HL-60 (cell line): ENCODE measurements around the gene GRAMD1A.
A peak's percentile ranks its signal among the peaks of the same experiment; 100 is the strongest.

Experiments
- DNase-seq, 2 experiments: peaks; one replicate each; pipeline ENCODE4 v3.0.0-alpha.2; 2010 to 2020; ENCODE audit warnings: low read depth in 1 of 2, low spot score in 1 of 2
- H3K27ac ChIP-seq: fragments of 250-450 bp; sonication (Bioruptor Pico); replicated peaks from 2 replicates; pipeline ENCODE4 v1.5.1; 2020; ENCODE audit warnings: mild to moderate bottlenecking, moderate library complexity
- H3K27me3 ChIP-seq: fragments of 250-450 bp; sonication (Bioruptor Pico); 2 replicates; pipeline ENCODE4 v1.5.1; 2021; ENCODE audit warnings: mild to moderate bottlenecking, moderate library complexity; ENCODE audit not compliant: insufficient read depth, poor library complexity, severe bottlenecking
- H3K4me3 ChIP-seq: replicated peaks from 2 replicates; pipeline ENCODE4 v1.5.1; 2011; ENCODE audit warnings: mild to moderate bottlenecking, control low read depth, low read length; ENCODE audit not compliant: insufficient read depth
- GABPA ChIP-seq: IDR thresholded peaks from 2 replicates; pipeline ENCODE4 v1.6.1; 2012; ENCODE audit warnings: low read depth
- POLR2AphosphoS5 ChIP-seq: IDR thresholded peaks from 2 replicates; pipeline ENCODE4 v1.6.1; 2012; ENCODE audit warnings: low read depth
- SPI1 ChIP-seq: IDR thresholded peaks from 2 replicates; pipeline ENCODE4 v1.6.1; 2012; ENCODE audit warnings: low read depth, mild to moderate bottlenecking, borderline replicate concordance
- TF ChIP-seq, protein P1 (sequence below): IDR thresholded peaks from one replicate; pipeline ENCODE4 v1.5.1; 2011; ENCODE audit warnings: low read length, control low read depth, inconsistent platforms; ENCODE audit not compliant: insufficient read depth
- TF ChIP-seq, protein P2 (sequence below): IDR thresholded peaks from 2 replicates; pipeline ENCODE4 v1.6.1; 2012; ENCODE audit warnings: low read depth; ENCODE audit not compliant: insufficient replicate concordance

Gene GRAMD1A

DNA sequence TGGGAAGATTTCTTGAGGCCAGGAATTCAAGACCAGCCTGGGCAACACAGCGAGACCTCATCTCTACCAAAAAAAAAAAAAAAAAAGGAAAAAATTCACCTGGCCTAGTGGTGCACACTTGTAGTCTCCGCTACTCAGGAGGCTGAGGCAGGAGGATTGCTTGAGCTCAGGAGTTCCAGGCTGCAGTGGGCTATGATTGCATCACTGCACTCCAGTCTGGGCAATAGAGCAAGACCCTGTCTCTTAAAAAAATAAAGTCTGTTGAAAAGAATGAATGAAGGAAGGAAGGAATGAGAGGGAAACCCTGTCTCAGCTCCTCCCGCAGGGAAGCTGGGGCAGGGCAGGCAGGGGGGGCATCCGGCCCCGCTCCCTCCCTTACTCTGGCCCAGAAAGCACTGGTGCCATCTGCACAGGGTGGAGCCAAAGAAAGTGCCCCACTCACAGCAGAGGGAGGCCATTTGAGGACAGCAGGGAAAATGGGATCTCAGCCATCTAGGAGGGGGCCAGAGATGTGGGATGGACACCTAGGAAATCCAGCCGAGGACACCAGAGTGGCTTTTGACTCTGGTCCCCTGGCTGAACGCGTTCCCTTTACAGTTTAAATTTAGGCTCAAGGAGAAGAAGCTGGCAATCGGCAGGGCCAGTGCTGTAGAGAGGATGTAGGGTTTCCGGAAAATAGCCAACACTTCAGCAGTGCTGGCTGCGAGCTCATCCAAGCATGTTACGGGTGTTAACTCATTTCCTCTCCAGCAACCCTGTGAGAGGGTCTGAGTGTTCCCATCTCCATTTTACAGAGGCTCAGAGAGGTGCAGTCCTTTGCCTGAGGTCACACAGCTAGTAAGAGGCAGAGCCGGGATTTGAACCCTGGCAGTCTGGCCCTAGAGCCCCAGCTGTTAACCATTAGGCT lies 37.8 kb downstream of the GRAMD1A start:
- H3K27me3 ChIP-seq = peaks cover 22% of the 10 kb centered on the region
- TF ChIP-seq GABPA (no peak), POLR2AphosphoS5 (no peak), SPI1 (no peak)
- TF ChIP-seq, protein P1, sequence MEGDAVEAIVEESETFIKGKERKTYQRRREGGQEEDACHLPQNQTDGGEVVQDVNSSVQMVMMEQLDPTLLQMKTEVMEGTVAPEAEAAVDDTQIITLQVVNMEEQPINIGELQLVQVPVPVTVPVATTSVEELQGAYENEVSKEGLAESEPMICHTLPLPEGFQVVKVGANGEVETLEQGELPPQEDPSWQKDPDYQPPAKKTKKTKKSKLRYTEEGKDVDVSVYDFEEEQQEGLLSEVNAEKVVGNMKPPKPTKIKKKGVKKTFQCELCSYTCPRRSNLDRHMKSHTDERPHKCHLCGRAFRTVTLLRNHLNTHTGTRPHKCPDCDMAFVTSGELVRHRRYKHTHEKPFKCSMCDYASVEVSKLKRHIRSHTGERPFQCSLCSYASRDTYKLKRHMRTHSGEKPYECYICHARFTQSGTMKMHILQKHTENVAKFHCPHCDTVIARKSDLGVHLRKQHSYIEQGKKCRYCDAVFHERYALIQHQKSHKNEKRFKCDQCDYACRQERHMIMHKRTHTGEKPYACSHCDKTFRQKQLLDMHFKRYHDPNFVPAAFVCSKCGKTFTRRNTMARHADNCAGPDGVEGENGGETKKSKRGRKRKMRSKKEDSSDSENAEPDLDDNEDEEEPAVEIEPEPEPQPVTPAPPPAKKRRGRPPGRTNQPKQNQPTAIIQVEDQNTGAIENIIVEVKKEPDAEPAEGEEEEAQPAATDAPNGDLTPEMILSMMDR = no peak
- TF ChIP-seq, protein P2, sequence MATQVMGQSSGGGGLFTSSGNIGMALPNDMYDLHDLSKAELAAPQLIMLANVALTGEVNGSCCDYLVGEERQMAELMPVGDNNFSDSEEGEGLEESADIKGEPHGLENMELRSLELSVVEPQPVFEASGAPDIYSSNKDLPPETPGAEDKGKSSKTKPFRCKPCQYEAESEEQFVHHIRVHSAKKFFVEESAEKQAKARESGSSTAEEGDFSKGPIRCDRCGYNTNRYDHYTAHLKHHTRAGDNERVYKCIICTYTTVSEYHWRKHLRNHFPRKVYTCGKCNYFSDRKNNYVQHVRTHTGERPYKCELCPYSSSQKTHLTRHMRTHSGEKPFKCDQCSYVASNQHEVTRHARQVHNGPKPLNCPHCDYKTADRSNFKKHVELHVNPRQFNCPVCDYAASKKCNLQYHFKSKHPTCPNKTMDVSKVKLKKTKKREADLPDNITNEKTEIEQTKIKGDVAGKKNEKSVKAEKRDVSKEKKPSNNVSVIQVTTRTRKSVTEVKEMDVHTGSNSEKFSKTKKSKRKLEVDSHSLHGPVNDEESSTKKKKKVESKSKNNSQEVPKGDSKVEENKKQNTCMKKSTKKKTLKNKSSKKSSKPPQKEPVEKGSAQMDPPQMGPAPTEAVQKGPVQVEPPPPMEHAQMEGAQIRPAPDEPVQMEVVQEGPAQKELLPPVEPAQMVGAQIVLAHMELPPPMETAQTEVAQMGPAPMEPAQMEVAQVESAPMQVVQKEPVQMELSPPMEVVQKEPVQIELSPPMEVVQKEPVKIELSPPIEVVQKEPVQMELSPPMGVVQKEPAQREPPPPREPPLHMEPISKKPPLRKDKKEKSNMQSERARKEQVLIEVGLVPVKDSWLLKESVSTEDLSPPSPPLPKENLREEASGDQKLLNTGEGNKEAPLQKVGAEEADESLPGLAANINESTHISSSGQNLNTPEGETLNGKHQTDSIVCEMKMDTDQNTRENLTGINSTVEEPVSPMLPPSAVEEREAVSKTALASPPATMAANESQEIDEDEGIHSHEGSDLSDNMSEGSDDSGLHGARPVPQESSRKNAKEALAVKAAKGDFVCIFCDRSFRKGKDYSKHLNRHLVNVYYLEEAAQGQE = no peak
- DNase-seq = no peak
- H3K4me3 ChIP-seq = no peak overlapping the region
- no peak overlapping the region for H3K27ac ChIP-seq

DNA sequence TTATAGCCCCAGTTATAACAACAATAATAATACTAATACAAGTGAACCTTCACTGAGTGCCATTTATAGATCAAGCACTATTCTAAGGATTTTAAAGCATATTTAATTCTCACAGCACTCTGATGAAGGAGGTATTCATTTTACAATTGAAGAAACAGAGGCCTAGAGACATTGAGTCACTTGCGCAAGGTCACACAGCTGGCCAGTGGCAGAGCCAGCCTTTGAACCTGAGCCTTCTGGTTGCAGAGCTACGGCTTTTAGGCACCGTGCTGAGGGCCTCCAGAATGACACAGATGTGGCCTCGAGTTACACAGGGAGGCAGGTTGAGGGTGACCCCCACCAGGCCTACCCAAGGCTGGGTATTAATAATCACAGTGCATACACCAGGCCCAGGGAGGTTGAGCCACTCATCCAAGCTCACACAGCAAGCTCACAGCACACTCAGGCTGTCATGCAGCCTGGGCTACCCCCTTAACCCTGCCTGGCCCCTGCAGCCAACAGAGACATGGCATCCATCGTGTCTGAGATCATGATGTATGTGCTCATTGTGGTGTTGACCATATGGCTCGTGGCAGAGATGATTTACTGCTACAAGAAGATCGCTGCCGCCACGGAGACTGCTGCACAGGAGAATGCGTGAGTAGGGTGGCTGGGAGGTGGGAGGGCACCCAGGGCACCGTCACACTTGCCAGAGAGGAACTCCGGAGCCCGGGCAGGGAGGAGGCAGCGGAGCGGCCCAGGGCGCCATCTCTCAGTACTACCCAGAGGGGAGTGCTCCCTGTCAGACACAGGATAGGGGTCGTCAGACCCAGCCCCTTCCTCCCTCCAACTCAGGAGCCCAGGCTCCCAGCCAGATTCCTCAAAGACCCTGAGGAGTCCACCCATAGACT lies 38.7 kb downstream of the GRAMD1A start:
- Histone ChIP-seq H3K27me3 (peaks cover 22% of the 10 kb centered on the region), H3K4me3 (no peak overlapping the region), H3K27ac (no peak overlapping the region)
- TF ChIP-seq, protein P2 = no peak
- TF ChIP-seq GABPA (no peak), POLR2AphosphoS5 (no peak), SPI1 (peak; percentile 29; the same call in 1 of the 2 replicates)
- TF ChIP-seq, protein P1 = no peak
- DNase-seq = peak in 1 of 2 experiments; percentile 35

DNA sequence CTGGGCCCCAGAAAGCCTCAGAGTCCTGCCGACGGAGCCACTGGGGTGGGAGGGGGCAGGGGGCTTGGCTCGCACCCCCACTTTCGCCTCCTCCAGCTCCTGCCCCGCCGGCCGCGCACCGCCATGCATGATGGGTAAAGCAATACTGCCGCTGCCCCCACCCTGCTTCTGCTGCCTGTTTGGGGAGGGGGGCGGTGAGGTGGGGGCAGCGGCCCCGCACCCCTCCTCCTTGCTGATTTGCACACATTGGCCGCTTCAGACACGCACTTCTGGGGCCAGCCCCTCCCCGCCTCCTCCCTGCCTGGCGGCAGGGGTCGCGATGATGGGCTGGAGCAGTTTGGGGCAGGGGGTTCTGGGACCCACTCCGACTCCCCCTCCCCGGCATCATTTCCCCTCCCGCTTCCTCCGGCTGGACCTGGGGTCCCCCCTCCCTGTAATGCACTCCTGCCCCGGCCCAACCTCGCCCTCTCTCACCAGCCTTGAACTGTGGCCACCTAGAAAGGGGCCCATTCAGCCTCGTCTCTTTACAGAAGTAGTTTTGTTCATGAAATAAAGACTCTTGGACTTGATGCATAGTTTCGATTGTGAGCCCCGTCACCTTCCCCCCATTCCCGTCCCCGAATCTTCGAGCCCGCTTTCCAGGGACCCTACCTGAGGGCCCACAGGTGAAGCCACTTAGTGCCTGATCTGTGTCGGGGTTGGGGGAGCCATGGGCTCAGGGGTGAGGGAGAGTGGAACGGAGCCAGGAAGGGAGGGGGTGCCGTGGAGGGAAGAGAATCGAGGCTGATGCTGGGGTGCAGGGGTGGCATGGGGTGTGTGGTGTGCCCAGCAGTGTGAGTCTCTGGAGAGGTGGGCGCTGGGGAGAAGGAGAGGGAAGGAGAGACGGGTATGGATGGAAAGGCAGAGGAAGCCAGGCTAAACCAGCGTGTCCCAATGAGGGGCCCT lies 40.0 kb downstream of the GRAMD1A start:
- Histone ChIP-seq H3K4me3 (no peak overlapping the region), H3K27ac (no peak overlapping the region), H3K27me3 (peaks cover 22% of the 10 kb centered on the region)
- DNase-seq = no peak
- TF ChIP-seq GABPA (no peak), SPI1 (no peak), POLR2AphosphoS5 (no peak)
- TF ChIP-seq, protein P1 = no peak
